ENCODE data around the gene BORCS8. TPM values are rescaled to one million over a fixed set of nuclear protein-coding genes. Genes with fewer than 3 reads are reported as not detected.
"Not testable (repeated sequence)": the region's sequence is repeated elsewhere in the genome, so short reads cannot be mapped to it uniquely, and the experiment has no call there.

BORCS8 gene
- total and polyA plus RNA-seq, 9 donors: 5.4 to 19.0 (median 15.0) TPM

GRCh38 chr19:19139876-19140229 lies 52.1 kb downstream of the BORCS8 start:
- intact Hi-C loops (cut with DNase I): loop anchor here (2.0 to 10.0 kb wide), 6 partner anchors 78 to 355 kb away; partner anchors contain the start of gene SLC25A42 (in 1 of the 4)
- Histone ChIP-seq H3K27me3 (no peaks in the 10 kb centered on the region), H3K27ac (no peak overlapping the region), H3K4me3 (no peak overlapping the region), H3K9me3 (no peaks in the 10 kb centered on the region), H3K36me3 (no peaks in the 10 kb centered on the region), H3K4me1 (ENCODE audit: insufficient read depth) (peaks cover 10% of the 10 kb centered on the region)
- DNase-seq: no peak
- WGBS, 3 donors: 47 to 54% (median 51%) methylated on average over 5 of the region's 5 CpGs
- TF ChIP-seq CTCF (IDR thresholded peaks at IDR 0.05) (no peak), POLR2A (IDR thresholded peaks at IDR 0.05) (no peak), EP300 (IDR thresholded peaks at IDR 0.05) (no peak)

GRCh38 chr19:19138109-19138981 lies 53.6 kb downstream of the BORCS8 start, which contains the start of gene TMEM161A:
Gene TMEM161A, minus strand, starts transcription at chr19:19138478. Its CDS starts 50 bp downstream, at chr19:19138428.
- TF ChIP-seq POLR2A (IDR thresholded peaks at IDR 0.05): peak; percentile 48
- TF ChIP-seq EP300 (IDR thresholded peaks at IDR 0.05): no peak
- DNase-seq: peak; percentile 97 to 99 (median 98)
- peaks cover 10% of the 10 kb centered on the region for H3K4me1 ChIP-seq (ENCODE audit: insufficient read depth)
- no peaks in the 10 kb centered on the region for H3K27me3 ChIP-seq
- H3K4me3 ChIP-seq: peak within 1 kb of the TSS; percentile 73
- 2% methylated on average over 42 of the region's 42 CpGs for WGBS, 3 donors
- H3K36me3 ChIP-seq: no peaks in the 10 kb centered on the region
- peak within 1 kb of the TSS in 1 of 2 donors; percentile 34 for H3K27ac ChIP-seq
- no peaks in the 10 kb centered on the region for H3K9me3 ChIP-seq
- intact Hi-C loops (cut with DNase I): loop anchor here in 2 of 4 donors (2.0 to 5.0 kb wide), 2 partner anchors 76 to 84 kb away; partner anchors contain the start of gene SLC25A42 (in 1 of the 2)

- H3K4me3 ChIP-seq: peak overlapping the region; percentile 73
- DNase-seq: peak in 3 of 5 donors; percentile 23 to 58 (median 55)
- WGBS, 3 donors: 3 to 6% (median 5%) methylated on average over 22 to 25 of the region's 25 CpGs
- H3K36me3 ChIP-seq: no peaks in the 10 kb centered on the region
- H3K4me1 ChIP-seq (ENCODE audit: insufficient read depth): peaks cover 10% of the 10 kb centered on the region
- no peak for TF ChIP-seq POLR2A (IDR thresholded peaks at IDR 0.05)
- TF ChIP-seq CTCF (IDR thresholded peaks at IDR 0.05): no peak
- TF ChIP-seq EP300 (IDR thresholded peaks at IDR 0.05): no peak
- peaks cover 0 to under 1% of the 10 kb centered on the region in 2 donors for H3K9me3 ChIP-seq
- H3K27me3 ChIP-seq: no peaks in the 10 kb centered on the region
- peak overlapping the region in 1 of 2 donors; percentile 34 for H3K27ac ChIP-seq
- intact Hi-C loops (cut with DNase I): loop anchor here in 2 of 4 donors (2.0 to 5.0 kb wide), 2 partner anchors 75 to 83 kb away; partner anchors contain the start of gene SLC25A42 (in 1 of the 2)
These were observed 54.3 kb downstream of the BORCS8 start for GRCh38 chr19:19137556-19138108.

- H3K9me3 ChIP-seq; DNase-seq; H3K4me1 ChIP-seq (ENCODE audit: insufficient read depth); H3K27me3 ChIP-seq; H3K36me3 ChIP-seq; H3K27ac ChIP-seq; H3K4me3 ChIP-seq: not testable (repeated sequence)
- intact Hi-C loops (cut with DNase I): loop anchor here in 1 of 4 donors (5.0 kb wide), 1 partner anchor 73 kb away; the partner anchor contains the start of gene SLC25A42
- 84 to 88% (median 85%) methylated on average over 6 of the region's 6 CpGs for WGBS, 3 donors
These were observed 56.2 kb downstream of the BORCS8 start for GRCh38 chr19:19135713-19136112.

- Histone ChIP-seq H3K27me3 (no peaks in the 10 kb centered on the region), H3K4me3 (no peak overlapping the region), H3K9me3 (peaks cover 0 to 9% of the 10 kb centered on the region in 2 donors), H3K36me3 (no peaks in the 10 kb centered on the region), H3K4me1 (ENCODE audit: insufficient read depth) (peaks cover 10% of the 10 kb centered on the region), H3K27ac (no peak overlapping the region)
- intact Hi-C loops (cut with DNase I): loop anchor here in 1 of 4 donors (5.0 kb wide), 1 partner anchor 72 kb away; the partner anchor contains the start of gene SLC25A42
- no peak for DNase-seq
- 23 to 29% (median 25%) methylated on average over 21 of the region's 21 CpGs for WGBS, 3 donors
- no peak for TF ChIP-seq CTCF (IDR thresholded peaks at IDR 0.05)
These were observed 57.2 kb downstream of the BORCS8 start for GRCh38 chr19:19134687-19135158.

All from ovary (tissue), 9 donors.